ENCODE results near the gene FBXL14.
"Not testable (repeated sequence)": the region's sequence is repeated elsewhere in the genome, so short reads cannot be mapped to it uniquely, and the experiment has no call there.

FBXL14 gene

GRCh38 chr12:1566449-1567135 lies 27.8 kb downstream of the FBXL14 start:
- no peak for DNase-seq

GRCh38 chr12:1565172-1565571 lies 29.2 kb downstream of the FBXL14 start:
- no peak for DNase-seq

GRCh38 chr12:1564067-1564466 lies 30.3 kb downstream of the FBXL14 start:
- DNase-seq = no peak

GRCh38 chr12:1562813-1563407 lies 31.5 kb downstream of the FBXL14 start:
- no peak for DNase-seq

GRCh38 chr12:1560704-1561103 lies 33.7 kb downstream of the FBXL14 start:
- DNase-seq = no peak

- DNase-seq = peak in 1 of 2 experiments; percentile 9
These were observed 34.7 kb downstream of the FBXL14 start for GRCh38 chr12:1559676-1560091.

GRCh38 chr12:1558108-1558507 lies 36.3 kb downstream of the FBXL14 start:
- DNase-seq = not testable (repeated sequence)

GRCh38 chr12:1553987-1554982 lies 40.1 kb downstream of the FBXL14 start:
- DNase-seq = no peak

GRCh38 chr12:1553536-1553935 lies 40.8 kb downstream of the FBXL14 start:
- DNase-seq = no peak

- no peak for DNase-seq
These were observed 41.4 kb downstream of the FBXL14 start for GRCh38 chr12:1552911-1553491.

- DNase-seq = no peak
These were observed 42.2 kb downstream of the FBXL14 start for GRCh38 chr12:1552171-1552570.

GRCh38 chr12:1551496-1551895 lies 42.9 kb downstream of the FBXL14 start:
- no peak for DNase-seq

- no peak for DNase-seq
These were observed 47.3 kb downstream of the FBXL14 start for GRCh38 chr12:1546931-1547640.

GRCh38 chr12:1544996-1545700 lies 49.2 kb downstream of the FBXL14 start:
- no peak for DNase-seq

GRCh38 chr12:1542599-1542998 lies 51.8 kb downstream of the FBXL14 start:
- no peak for DNase-seq

- no peak for DNase-seq
These were observed 53.7 kb downstream of the FBXL14 start for GRCh38 chr12:1540690-1541089.

- no peak for DNase-seq
These were observed 55.2 kb downstream of the FBXL14 start for GRCh38 chr12:1539135-1539534.

GRCh38 chr12:1536817-1537216 lies 57.6 kb downstream of the FBXL14 start:
- no peak for DNase-seq

GRCh38 chr12:1534748-1535147 lies 59.6 kb downstream of the FBXL14 start:
- no peak for DNase-seq

- DNase-seq = no peak
These were observed 60.6 kb downstream of the FBXL14 start for GRCh38 chr12:1533602-1534304.

- no peak for DNase-seq
These were observed 61.2 kb downstream of the FBXL14 start for GRCh38 chr12:1533205-1533601.

Measured in NCI-H187 (cell line).